Trophoblast cell (in vitro differentiated cells and primary cell): ENCODE measurements around the gene CYP4A22.
A peak's percentile ranks its signal among the peaks of the same experiment; 100 is the strongest.
"Not testable (repeated sequence)": the region's sequence is repeated elsewhere in the genome, so short reads cannot be mapped to it uniquely, and the experiment has no call there.

Source experiments
- DNase-seq, 2 donors: peaks; one replicate each; pipeline ENCODE4 v3.0.0-alpha.2; 2016
- H2AFZ ChIP-seq: 2 replicates; pipeline ENCODE4 v1.6.1; 2013; ENCODE audit warnings: low read length, moderate library complexity, mild to moderate bottlenecking; ENCODE audit not compliant: insufficient read depth, poor library complexity
- H2AK5ac ChIP-seq: 2 replicates; pipeline ENCODE4 v1.6.1; 2013; ENCODE audit warnings: mild to moderate bottlenecking, low read length
- H2BK120ac ChIP-seq: 2 replicates; pipeline ENCODE4 v1.6.1; 2013; ENCODE audit warnings: low read length, mild to moderate bottlenecking, moderate library complexity; ENCODE audit not compliant: insufficient read depth, poor library complexity
- H2BK12ac ChIP-seq: 2 replicates; pipeline ENCODE4 v1.6.1; 2013; ENCODE audit warnings: mild to moderate bottlenecking, low read length, moderate library complexity
- H2BK5ac ChIP-seq: 2 replicates; pipeline ENCODE4 v1.6.1; 2013; ENCODE audit warnings: low read length, low read depth, moderate library complexity, mild to moderate bottlenecking; ENCODE audit not compliant: poor library complexity
- H3K14ac ChIP-seq: 2 replicates; pipeline ENCODE4 v1.6.1; 2013; ENCODE audit warnings: mild to moderate bottlenecking, low read length
- H3K18ac ChIP-seq: 2 replicates; pipeline ENCODE4 v1.6.1; 2013; ENCODE audit warnings: mild to moderate bottlenecking, low read length
- H3K23ac ChIP-seq: 2 replicates; pipeline ENCODE4 v1.6.1; 2013; ENCODE audit warnings: low read length
- H3K27ac ChIP-seq: 2 replicates; pipeline ENCODE4 v1.5.1; 2013; ENCODE audit warnings: low read depth, mild to moderate bottlenecking, inconsistent platforms, low read length, moderate library complexity
- H3K27me3 ChIP-seq: 2 replicates; pipeline ENCODE4 v1.6.1; 2013; ENCODE audit warnings: inconsistent platforms, mild to moderate bottlenecking, low read length, moderate library complexity; ENCODE audit not compliant: insufficient read depth
- H3K36me3 ChIP-seq, 2 experiments: 1 replicate in 1 of 2; 2 replicates in 1 of 2; pipeline ENCODE4 v1.6.1; 2013; ENCODE audit warnings: low read length in 2 of 2, mild to moderate bottlenecking in 2 of 2, moderate library complexity in 1 of 2; ENCODE audit not compliant: insufficient read depth in 2 of 2, control insufficient read depth in 1 of 2
- H3K4ac ChIP-seq: 2 replicates; pipeline ENCODE4 v1.6.1; 2013; ENCODE audit warnings: low read depth, mild to moderate bottlenecking, low read length, moderate library complexity
- H3K4me1 ChIP-seq, 2 experiments: 1 replicate in 1 of 2; 2 replicates in 1 of 2; pipeline ENCODE4 v1.6.1; 2013; ENCODE audit warnings: low read length in 2 of 2, mild to moderate bottlenecking in 2 of 2, moderate library complexity in 1 of 2; ENCODE audit not compliant: insufficient read depth in 2 of 2, control insufficient read depth in 1 of 2
- H3K4me2 ChIP-seq: 2 replicates; pipeline ENCODE4 v1.6.1; 2013; ENCODE audit warnings: inconsistent platforms, mild to moderate bottlenecking, low read length, moderate library complexity
- H3K4me3 ChIP-seq: 2 replicates; pipeline ENCODE4 v1.5.1; 2013; ENCODE audit warnings: mild to moderate bottlenecking, low read depth, low read length, inconsistent platforms
- H3K79me1 ChIP-seq: one replicate; pipeline ENCODE4 v1.6.1; 2013; ENCODE audit warnings: low read length
- H3K79me2 ChIP-seq: 2 replicates; pipeline ENCODE4 v1.6.1; 2013; ENCODE audit warnings: low read length, mild to moderate bottlenecking; ENCODE audit not compliant: control insufficient read depth, insufficient read depth, poor library complexity
- H3K9ac ChIP-seq: 2 replicates; pipeline ENCODE4 v1.6.1; 2013; ENCODE audit warnings: mild to moderate bottlenecking, low read length
- H3K9me3 ChIP-seq: 2 replicates; pipeline ENCODE4 v1.6.1; 2013; ENCODE audit warnings: low read depth, mild to moderate bottlenecking, control low read depth, inconsistent platforms, low read length; ENCODE audit not compliant: insufficient read depth
- H4K12ac ChIP-seq: 2 replicates; pipeline ENCODE4 v1.6.1; 2013; ENCODE audit warnings: low read depth, mild to moderate bottlenecking, low read length, moderate library complexity
- H4K8ac ChIP-seq: 2 replicates; pipeline ENCODE4 v1.6.1; 2013; ENCODE audit warnings: low read depth, mild to moderate bottlenecking, low read length, moderate library complexity
- H4K91ac ChIP-seq: one replicate; pipeline ENCODE4 v1.6.1; 2013; ENCODE audit warnings: low read depth, mild to moderate bottlenecking, low read length, moderate library complexity
- WGBS: extraction: QIAGEN DNeasy Blood & Tissue Kit; methylation state at CpG from one replicate; pipeline ENCODE4 v1.1.7; 2013; ENCODE audit warnings: missing lambda C conversion rate; ENCODE audit not compliant: insufficient read length, insufficient coverage; ENCODE audit errors: extremely low coverage; 5-methylcytosine and 5-hydroxymethylcytosine counted together

The CYP4A22 gene

DNA sequence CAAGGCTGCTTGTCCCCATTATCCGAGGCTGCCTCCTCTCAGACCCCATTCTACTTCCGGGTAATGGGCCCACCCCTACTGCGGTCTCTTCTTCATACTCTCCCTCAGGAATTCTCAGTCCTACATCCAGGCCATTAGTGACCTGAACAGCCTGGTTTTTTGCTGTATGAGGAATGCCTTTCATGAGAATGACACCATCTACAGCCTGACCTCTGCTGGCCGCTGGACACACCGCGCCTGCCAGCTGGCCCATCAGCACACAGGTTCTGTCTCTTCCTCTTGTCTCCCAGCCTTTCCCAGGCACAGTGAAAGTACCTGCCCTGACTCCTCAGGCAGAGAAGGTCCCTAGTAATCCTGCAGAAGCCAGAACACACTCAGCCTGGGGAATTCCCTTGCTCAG is 6.4 kb downstream of the CYP4A22 start:
- H3K27me3 ChIP-seq, H3K79me2 ChIP-seq, H4K12ac ChIP-seq, H3K4me1 ChIP-seq, H3K27ac ChIP-seq, H3K79me1 ChIP-seq, H2BK5ac ChIP-seq, H3K9ac ChIP-seq, H4K91ac ChIP-seq, H3K4ac ChIP-seq, H3K18ac ChIP-seq, H3K36me3 ChIP-seq, H3K4me3 ChIP-seq, H3K23ac ChIP-seq, H3K4me2 ChIP-seq, H3K14ac ChIP-seq, H2BK12ac ChIP-seq, H2AFZ ChIP-seq, H2BK120ac ChIP-seq, H3K9me3 ChIP-seq, H4K8ac ChIP-seq, H2AK5ac ChIP-seq: not testable (repeated sequence)
- peak; percentile 6 to 64 for DNase-seq
- no CpG with 5 or more reads among the region's 6 CpGs for WGBS

DNA sequence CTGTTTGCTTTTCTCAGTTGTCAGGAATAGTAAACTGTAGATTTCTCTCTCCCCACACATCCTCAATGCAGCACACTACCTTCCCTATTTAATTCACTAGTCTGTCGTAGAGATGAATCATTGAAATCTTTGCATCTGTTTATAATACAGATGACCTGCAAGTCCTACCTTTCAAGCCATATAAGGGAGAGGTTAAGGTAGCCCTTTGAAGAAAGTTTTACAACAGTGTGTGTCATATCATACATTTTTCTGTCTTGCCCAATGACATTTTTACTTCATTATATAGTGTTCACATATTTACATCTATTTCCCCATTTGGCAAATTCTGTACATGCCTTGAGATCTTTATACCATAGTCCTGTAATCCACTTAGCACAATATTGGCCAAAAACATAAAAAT is 9.3 kb downstream of the CYP4A22 start:
- not testable (repeated sequence) for H3K4me3 ChIP-seq, H3K18ac ChIP-seq, H4K91ac ChIP-seq, H2AK5ac ChIP-seq, H3K36me3 ChIP-seq, H3K27me3 ChIP-seq, H4K12ac ChIP-seq, H2BK120ac ChIP-seq, H2BK12ac ChIP-seq, H2BK5ac ChIP-seq, H3K79me2 ChIP-seq, H3K27ac ChIP-seq, H3K9me3 ChIP-seq, H3K23ac ChIP-seq, H2AFZ ChIP-seq, H3K4me2 ChIP-seq, H3K9ac ChIP-seq, H3K79me1 ChIP-seq, H3K4me1 ChIP-seq, H4K8ac ChIP-seq, H3K14ac ChIP-seq, H3K4ac ChIP-seq
- DNase-seq = peak in 1 of 2 donors; percentile 83
- WGBS = no CpG with 5 or more reads among the region's 1 CpG

GRCh38 chr1:47147047-47147785 is 10.0 kb downstream of the CYP4A22 start:
- Histone ChIP-seq H3K18ac (no peak overlapping the region), H3K9me3 (peaks cover 2% of the 10 kb centered on the region), H4K91ac (no peak overlapping the region), H3K14ac (no peak overlapping the region), H3K79me1 (no peaks in the 10 kb centered on the region), H2BK12ac (no peak overlapping the region), H3K27ac (no peak overlapping the region), H3K36me3 (no peaks in the 10 kb centered on the region), H3K79me2 (no peaks in the 10 kb centered on the region), H2BK120ac (no peak overlapping the region), H3K4me3 (no peak overlapping the region), H3K27me3 (no peaks in the 10 kb centered on the region), H3K9ac (no peak overlapping the region), H3K23ac (no peak overlapping the region), H4K8ac (no peak overlapping the region), H2AFZ (no peak overlapping the region), H2AK5ac (no peak overlapping the region), H3K4me2 (no peak overlapping the region), H4K12ac (no peak overlapping the region), H3K4me1 (no peaks in the 10 kb centered on the region), H2BK5ac (no peak overlapping the region), H3K4ac (no peak overlapping the region)
- peak in 1 of 2 donors; percentile 42 for DNase-seq
- WGBS = no CpG with 5 or more reads among the region's 6 CpGs

DNA sequence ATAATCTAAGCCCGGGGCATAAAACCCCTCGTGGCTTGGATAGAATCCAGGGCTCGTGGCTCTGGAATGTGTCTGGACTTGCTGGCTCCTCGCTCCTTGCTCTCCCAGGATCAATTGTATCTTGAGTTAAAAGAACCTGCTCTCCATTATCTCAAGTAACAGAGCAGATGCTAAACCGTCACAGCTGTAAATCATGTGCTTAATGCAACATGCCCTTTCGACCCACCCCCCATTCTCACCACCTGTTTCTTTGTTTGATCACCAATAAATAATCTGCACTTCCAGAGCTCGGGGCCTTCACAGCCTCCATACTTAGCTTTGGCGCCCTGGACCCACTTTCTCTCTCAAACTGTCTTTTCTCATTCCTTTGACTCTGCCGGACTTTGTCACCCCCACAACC is 11.9 kb downstream of the CYP4A22 start:
- H3K4ac ChIP-seq, H4K8ac ChIP-seq, H4K91ac ChIP-seq, H3K79me2 ChIP-seq, H2AK5ac ChIP-seq, H3K36me3 ChIP-seq, H4K12ac ChIP-seq, H2AFZ ChIP-seq, H2BK120ac ChIP-seq, H3K18ac ChIP-seq, H3K4me3 ChIP-seq, H3K9me3 ChIP-seq, H2BK5ac ChIP-seq, H3K9ac ChIP-seq, H3K4me2 ChIP-seq, H3K79me1 ChIP-seq, H3K4me1 ChIP-seq, H3K27me3 ChIP-seq, DNase-seq, H3K14ac ChIP-seq, H3K23ac ChIP-seq, H3K27ac ChIP-seq, H2BK12ac ChIP-seq: not testable (repeated sequence)
- no CpG with 5 or more reads among the region's 9 CpGs for WGBS
